PC-9 (cell line): ENCODE measurements around the gene B4GALNT2.

Experiments used
- EZH2 ChIP-seq: fragments of 200-600 bp; sonication (generic); IDR thresholded peaks from 2 replicates; pipeline ENCODE4 v1.8.0; 2017; ENCODE audit warnings: antibody characterized with exemption, low read depth
- TF ChIP-seq, protein P1 (sequence below): fragments of 200-600 bp; sonication (generic); conservative IDR thresholded peaks from 2 replicates; pipeline ENCODE4 v1.6.1; 2017; ENCODE audit warnings: mixed run types, antibody characterized with exemption, mild to moderate bottlenecking, moderate library complexity

DNA sequence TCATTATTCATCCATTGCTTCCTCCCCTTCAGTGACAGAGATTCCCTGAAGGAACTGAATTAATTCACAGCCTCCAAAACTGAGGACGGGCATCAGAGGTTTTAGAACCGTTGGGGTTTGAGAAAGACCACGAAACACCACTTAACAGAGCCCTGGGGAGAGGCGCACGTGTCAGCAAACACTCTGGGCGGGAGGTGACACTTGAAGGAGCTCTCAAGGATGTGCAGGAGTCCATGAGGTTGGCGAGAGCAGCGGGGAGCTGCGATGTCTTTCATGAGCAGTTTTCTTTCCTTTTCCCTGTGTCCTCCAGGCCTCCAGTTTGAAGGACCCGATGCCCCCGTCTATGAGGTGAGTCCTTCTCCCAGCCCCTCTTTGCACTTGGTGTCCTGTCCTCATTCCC, 23.7 kb downstream of the B4GALNT2 start:
- TF ChIP-seq, protein P1, sequence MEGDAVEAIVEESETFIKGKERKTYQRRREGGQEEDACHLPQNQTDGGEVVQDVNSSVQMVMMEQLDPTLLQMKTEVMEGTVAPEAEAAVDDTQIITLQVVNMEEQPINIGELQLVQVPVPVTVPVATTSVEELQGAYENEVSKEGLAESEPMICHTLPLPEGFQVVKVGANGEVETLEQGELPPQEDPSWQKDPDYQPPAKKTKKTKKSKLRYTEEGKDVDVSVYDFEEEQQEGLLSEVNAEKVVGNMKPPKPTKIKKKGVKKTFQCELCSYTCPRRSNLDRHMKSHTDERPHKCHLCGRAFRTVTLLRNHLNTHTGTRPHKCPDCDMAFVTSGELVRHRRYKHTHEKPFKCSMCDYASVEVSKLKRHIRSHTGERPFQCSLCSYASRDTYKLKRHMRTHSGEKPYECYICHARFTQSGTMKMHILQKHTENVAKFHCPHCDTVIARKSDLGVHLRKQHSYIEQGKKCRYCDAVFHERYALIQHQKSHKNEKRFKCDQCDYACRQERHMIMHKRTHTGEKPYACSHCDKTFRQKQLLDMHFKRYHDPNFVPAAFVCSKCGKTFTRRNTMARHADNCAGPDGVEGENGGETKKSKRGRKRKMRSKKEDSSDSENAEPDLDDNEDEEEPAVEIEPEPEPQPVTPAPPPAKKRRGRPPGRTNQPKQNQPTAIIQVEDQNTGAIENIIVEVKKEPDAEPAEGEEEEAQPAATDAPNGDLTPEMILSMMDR = no peak
- no peak for TF ChIP-seq EZH2
